A549 (cell line): ENCODE data around the gene CKMT2.

Experiments used
- HDAC2 ChIP-seq: fragments of 200-600 bp; sonication (generic); IDR thresholded peaks from 2 replicates; pipeline ENCODE4 v1.6.1; 2016
- JUN ChIP-seq, 2 experiments: fragments of >200 bp; sonication (Bioruptor Twin); formaldehyde crosslinking; IDR thresholded peaks; 2 replicates in 1 of 2; 3 replicates in 1 of 2; pipeline ENCODE4 v1.6.1; 2016 to 2017
- MAFK ChIP-seq: fragments of 450-650 bp; IDR thresholded peaks from 2 replicates; pipeline ENCODE4 v1.6.1; 2014; ENCODE audit not compliant: partially characterized antibody
- MYC ChIP-seq: IDR thresholded peaks from 2 replicates; pipeline ENCODE4 v1.6.1; 2012; ENCODE audit warnings: mild to moderate bottlenecking, inconsistent platforms, low read length, improper control_type of control experiment, borderline replicate concordance
- NR3C1 ChIP-seq: fragments of >200 bp; sonication (Bioruptor Twin); formaldehyde crosslinking; IDR thresholded peaks from 3 replicates; pipeline ENCODE4 v1.6.1; 2017
- TF ChIP-seq, protein P1 (sequence below): fragments of >200 bp; sonication (Bioruptor Twin); formaldehyde crosslinking; IDR thresholded peaks from 3 replicates; pipeline ENCODE4 v1.5.1; 2016
- TF ChIP-seq, protein P2 (sequence below): IDR thresholded peaks from 2 replicates; pipeline ENCODE4 v1.6.1; 2012

DNA sequence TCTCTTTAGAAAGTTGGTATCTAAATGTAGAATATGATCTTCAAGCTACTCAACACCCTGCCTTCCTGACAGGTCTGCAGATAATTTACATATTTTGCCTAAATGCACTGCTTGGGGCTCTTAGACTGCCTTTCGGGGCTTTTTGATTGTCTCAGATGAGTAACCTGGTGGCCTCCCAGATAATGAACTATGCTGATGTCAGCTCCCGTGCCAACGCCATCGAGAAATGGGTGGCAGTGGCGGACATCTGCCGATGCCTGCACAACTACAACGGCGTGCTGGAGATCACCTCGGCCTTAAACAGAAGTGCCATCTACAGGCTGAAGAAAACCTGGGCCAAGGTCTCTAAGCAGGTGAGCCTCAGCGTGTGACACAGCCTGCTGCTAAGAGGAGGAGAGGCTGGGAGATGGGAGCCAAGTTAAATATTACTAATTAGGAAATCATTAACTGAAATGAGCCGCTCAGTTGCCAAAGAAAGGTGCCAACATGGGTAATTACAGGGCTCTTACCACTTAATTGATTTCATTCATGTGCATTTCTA, 20.8 kb upstream of the CKMT2 start:
- TF ChIP-seq JUN (IDR thresholded peaks at IDR 0.05) (no peak), MAFK (no peak), HDAC2 (no peak), NR3C1 (no peak), MYC (no peak)
- TF ChIP-seq, protein P1, sequence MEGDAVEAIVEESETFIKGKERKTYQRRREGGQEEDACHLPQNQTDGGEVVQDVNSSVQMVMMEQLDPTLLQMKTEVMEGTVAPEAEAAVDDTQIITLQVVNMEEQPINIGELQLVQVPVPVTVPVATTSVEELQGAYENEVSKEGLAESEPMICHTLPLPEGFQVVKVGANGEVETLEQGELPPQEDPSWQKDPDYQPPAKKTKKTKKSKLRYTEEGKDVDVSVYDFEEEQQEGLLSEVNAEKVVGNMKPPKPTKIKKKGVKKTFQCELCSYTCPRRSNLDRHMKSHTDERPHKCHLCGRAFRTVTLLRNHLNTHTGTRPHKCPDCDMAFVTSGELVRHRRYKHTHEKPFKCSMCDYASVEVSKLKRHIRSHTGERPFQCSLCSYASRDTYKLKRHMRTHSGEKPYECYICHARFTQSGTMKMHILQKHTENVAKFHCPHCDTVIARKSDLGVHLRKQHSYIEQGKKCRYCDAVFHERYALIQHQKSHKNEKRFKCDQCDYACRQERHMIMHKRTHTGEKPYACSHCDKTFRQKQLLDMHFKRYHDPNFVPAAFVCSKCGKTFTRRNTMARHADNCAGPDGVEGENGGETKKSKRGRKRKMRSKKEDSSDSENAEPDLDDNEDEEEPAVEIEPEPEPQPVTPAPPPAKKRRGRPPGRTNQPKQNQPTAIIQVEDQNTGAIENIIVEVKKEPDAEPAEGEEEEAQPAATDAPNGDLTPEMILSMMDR = no peak
- TF ChIP-seq, protein P2, sequence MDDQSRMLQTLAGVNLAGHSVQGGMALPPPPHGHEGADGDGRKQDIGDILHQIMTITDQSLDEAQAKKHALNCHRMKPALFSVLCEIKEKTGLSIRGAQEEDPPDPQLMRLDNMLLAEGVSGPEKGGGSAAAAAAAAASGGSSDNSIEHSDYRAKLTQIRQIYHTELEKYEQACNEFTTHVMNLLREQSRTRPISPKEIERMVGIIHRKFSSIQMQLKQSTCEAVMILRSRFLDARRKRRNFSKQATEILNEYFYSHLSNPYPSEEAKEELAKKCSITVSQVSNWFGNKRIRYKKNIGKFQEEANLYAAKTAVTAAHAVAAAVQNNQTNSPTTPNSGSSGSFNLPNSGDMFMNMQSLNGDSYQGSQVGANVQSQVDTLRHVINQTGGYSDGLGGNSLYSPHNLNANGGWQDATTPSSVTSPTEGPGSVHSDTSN = no peak
